HEK293T (cell line): ENCODE measurements around the gene ITGB6.

Source experiments
- BHLHE40 ChIP-seq: fragments of 450-650 bp; IDR thresholded peaks from 2 replicates; pipeline ENCODE4 v1.6.1; 2016; ENCODE audit warnings: mild to moderate bottlenecking, moderate library complexity, borderline replicate concordance
- ELF4 ChIP-seq: fragments of 450-650 bp; IDR thresholded peaks from 2 replicates; pipeline ENCODE4 v1.6.1; 2017; ENCODE audit warnings: antibody characterized with exemption
- FOXK2 ChIP-seq: fragments of 450-650 bp; IDR thresholded peaks from 2 replicates; pipeline ENCODE4 v1.6.1; 2016; ENCODE audit warnings: mild to moderate bottlenecking
- FOXM1 ChIP-seq: fragments of 450-650 bp; IDR thresholded peaks from 2 replicates; pipeline ENCODE4 v1.6.1; 2017; ENCODE audit warnings: mild to moderate bottlenecking, borderline replicate concordance
- HDGF ChIP-seq: fragments of 450-650 bp; IDR thresholded peaks from 2 replicates; pipeline ENCODE4 v1.6.1; 2017; ENCODE audit warnings: antibody characterized with exemption, borderline replicate concordance
- L3MBTL2 ChIP-seq: fragments of 450-650 bp; conservative IDR thresholded peaks from 2 replicates; pipeline ENCODE4 v1.6.1; 2016; ENCODE audit warnings: mild to moderate bottlenecking
- SP1 ChIP-seq: fragments of 450-650 bp; IDR thresholded peaks from 2 replicates; pipeline ENCODE4 v1.6.1; 2017
- SUZ12 ChIP-seq: fragments of 450-650 bp; IDR thresholded peaks from 2 replicates; pipeline ENCODE4 v1.6.1; 2016; ENCODE audit warnings: mild to moderate bottlenecking
- TARDBP ChIP-seq: fragments of 450-650 bp; IDR thresholded peaks from 2 replicates; pipeline ENCODE4 v1.6.1; 2016
- TF ChIP-seq, protein P1 (sequence below): fragments of 450-650 bp; IDR thresholded peaks from 2 replicates; pipeline ENCODE4 v1.6.1; 2016

DNA sequence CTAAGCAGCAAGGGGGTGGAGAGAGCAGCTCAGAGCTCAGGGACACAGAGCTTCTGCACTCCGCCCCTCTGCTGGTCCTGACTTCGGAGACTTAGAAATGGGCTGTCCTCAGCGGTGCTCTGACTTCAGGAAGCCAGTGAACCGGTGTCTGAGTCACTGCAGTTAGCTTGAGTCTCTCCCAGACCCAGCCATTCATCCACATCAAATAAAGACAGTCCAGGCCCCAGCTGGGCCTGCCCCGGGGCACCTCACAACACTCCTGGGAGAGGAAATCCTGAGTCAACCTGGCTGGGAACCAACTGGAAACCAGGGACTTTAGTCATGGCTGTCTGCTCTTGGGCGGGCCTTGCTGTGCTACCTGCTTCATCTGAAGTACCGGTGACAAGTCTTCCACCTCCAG is 5.4 kb upstream of the ITGB6 start:
- TF ChIP-seq TARDBP (no peak), FOXM1 (no peak), FOXK2 (no peak), BHLHE40 (no peak), SUZ12 (no peak), ELF4 (no peak), SP1 (no peak), HDGF (no peak), L3MBTL2 (no peak)
- TF ChIP-seq, protein P1, sequence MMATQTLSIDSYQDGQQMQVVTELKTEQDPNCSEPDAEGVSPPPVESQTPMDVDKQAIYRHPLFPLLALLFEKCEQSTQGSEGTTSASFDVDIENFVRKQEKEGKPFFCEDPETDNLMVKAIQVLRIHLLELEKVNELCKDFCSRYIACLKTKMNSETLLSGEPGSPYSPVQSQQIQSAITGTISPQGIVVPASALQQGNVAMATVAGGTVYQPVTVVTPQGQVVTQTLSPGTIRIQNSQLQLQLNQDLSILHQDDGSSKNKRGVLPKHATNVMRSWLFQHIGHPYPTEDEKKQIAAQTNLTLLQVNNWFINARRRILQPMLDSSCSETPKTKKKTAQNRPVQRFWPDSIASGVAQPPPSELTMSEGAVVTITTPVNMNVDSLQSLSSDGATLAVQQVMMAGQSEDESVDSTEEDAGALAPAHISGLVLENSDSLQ = no peak
